Adrenal gland (tissue), 12 donors: ENCODE measurements around the gene ABCD2. TPM values are rescaled to one million over a fixed set of nuclear protein-coding genes. Genes with fewer than 3 reads are reported as not detected.
"Not testable (repeated sequence)": the region's sequence is repeated elsewhere in the genome, so short reads cannot be mapped to it uniquely, and the experiment has no call there.

Source experiments
- DNase-seq, 7 donors: peaks; one replicate each; pipeline ENCODE4 v3.0.0-alpha.2; 2019 to 2020
- H3K27ac ChIP-seq, 5 donors: fragments of 200-600 bp; sonication (generic) in 4 of 5; 1 replicate in 3 of 5; 2 replicates in 2 of 5; pipeline versions ENCODE4 v1.5.1 to v1.8.0; 2016 to 2020; ENCODE audit warnings: mild to moderate bottlenecking in 1 of 5
- H3K27me3 ChIP-seq: fragments of 200-600 bp; 2 replicates; pipeline ENCODE4 v1.8.0; 2021
- H3K36me3 ChIP-seq, 2 donors: fragments of 200-600 bp; replicated peaks in 1 of 2; 1 replicate in 1 of 2; 2 replicates in 1 of 2; pipeline versions ENCODE4 v1.5.1 to v1.8.0; 2018 to 2022
- H3K4me1 ChIP-seq, 2 donors: fragments of 200-600 bp; replicated peaks in 1 of 2; 1 replicate in 1 of 2; 2 replicates in 1 of 2; pipeline versions ENCODE4 v1.5.1 to v1.8.0; 2018 to 2021
- H3K4me3 ChIP-seq, 4 donors: fragments of 200-600 bp; sonication (generic) in 3 of 4; one replicate each; pipeline ENCODE4 v1.5.1; 2016 to 2018
- H3K9me3 ChIP-seq, 3 donors: fragments of 200-600 bp; sonication (generic) in 1 of 3; replicated peaks in 1 of 3; 1 replicate in 2 of 3; 2 replicates in 1 of 3; pipeline versions ENCODE4 v1.5.1 to v1.8.0; 2016 to 2021
- POLR2A ChIP-seq, 2 donors: fragments of 450-650 bp; IDR thresholded peaks; one replicate each; pipeline ENCODE4 v1.6.1; 2017; ENCODE audit warnings: antibody characterized with exemption in 2 of 2, mild to moderate bottlenecking in 2 of 2, moderate library complexity in 1 of 2
- WGBS, 4 donors: extraction: QIAGEN DNeasy Blood & Tissue Kit in 2 of 4; methylation state at CpG; one replicate each; pipeline versions ENCODE4 v1.1.5 to v1.1.7; 2013 to 2017; 5-methylcytosine and 5-hydroxymethylcytosine counted together
- intact Hi-C, 2 donors: fragments of 100-400 bp; cut with DNase I; formaldehyde crosslinking; loops; one replicate each; pipeline versions ENCODE4 v1.14.1 to v1.15.0; 2022 to 2023
- polyA plus RNA-seq, 3 donors: library from polyadenylated mRNA; stranded (reverse); fragments of 200-250 nt in 2 of 3; fragments of 350-450 nt in 1 of 3; fragmentation: Illumina TruSeq in 1 of 3; extraction: RNeasy Lipid Tissue Mini Kit (QIAGEN cat#74804) in 1 of 3; gene quantifications; one replicate each; pipeline ENCODE4 v1.2.3, GENCODE V29; 2013 to 2014
- total RNA-seq, 9 donors: library from RNA; depleted of rRNA in 4 of 9; stranded (reverse); fragments of >200 nt in 4 of 9; fragments of 120-200 nt in 1 of 9; fragmentation: NEBNext Ultra II Directional in 1 of 9; extraction: Animal tissue kit (Norgen Biotek cat#: 25700) in 1 of 9; gene quantifications; one replicate each; pipeline versions ENCODE4 v1.1.0 to v1.2.4, GENCODE V29; 2013 to 2023
- TF ChIP-seq, protein P1 (sequence below), 6 experiments: fragments of 450-650 bp in 4 of 6; fragments of 200-600 bp in 2 of 6; sonication (generic) in 1 of 6; IDR thresholded peaks; 1 replicate in 5 of 6; 2 replicates in 1 of 6; pipeline versions ENCODE4 v1.5.1 to v1.8.0; 2016 to 2021; ENCODE audit warnings: antibody characterized with exemption in 6 of 6, mild to moderate bottlenecking in 2 of 6, moderate library complexity in 1 of 6
- donor health status: healthy with polysubstance abuse.
- donor health status: Bipolar disorder and iron deficiency.
- donor health status: DM: yes; HTN: yes; CAD: no.
- donor health status: DM: no; HTN: no; CAD: no.
- donor health status: DM: no; HTN: no; CAD: no.
- donor health status: DM: yes; HTN: yes; CAD: no.

The ABCD2 gene
- total and polyA plus RNA-seq, 12 donors: 0.40 to 3.5 (median 0.94) TPM

DNA sequence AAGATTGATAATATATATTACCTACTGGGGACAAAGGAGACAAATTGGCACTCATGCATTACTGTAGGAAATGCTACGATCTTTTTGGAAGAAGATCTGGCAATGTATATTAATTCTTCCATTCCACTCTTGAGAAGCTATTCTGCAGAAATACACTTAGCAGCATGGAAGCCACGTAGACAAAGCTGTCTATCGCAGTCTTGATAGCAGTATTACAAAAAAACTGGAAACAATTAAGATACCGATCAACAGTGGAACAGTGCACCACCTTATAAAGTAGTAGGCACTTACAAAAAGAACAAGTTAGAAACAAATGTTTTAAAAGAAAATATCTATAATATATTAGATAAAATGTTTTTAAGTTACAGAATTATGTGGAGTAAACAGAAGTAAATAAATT lies 87.2 kb downstream of the ABCD2 start:
- H3K4me3 ChIP-seq: no peak overlapping the region
- no peaks in the 10 kb centered on the region for H3K36me3 ChIP-seq
- 84 to 86% (median 85%) methylated on average over 4 of the region's 4 CpGs for WGBS, 4 donors
- H3K27me3 ChIP-seq: no peaks in the 10 kb centered on the region
- no peak overlapping the region for H3K27ac ChIP-seq
- DNase-seq: no peak
- no peaks in the 10 kb centered on the region for H3K9me3 ChIP-seq
- intact Hi-C loops: no loop called here
- no peaks in the 10 kb centered on the region for H3K4me1 ChIP-seq
- TF ChIP-seq, protein P1, sequence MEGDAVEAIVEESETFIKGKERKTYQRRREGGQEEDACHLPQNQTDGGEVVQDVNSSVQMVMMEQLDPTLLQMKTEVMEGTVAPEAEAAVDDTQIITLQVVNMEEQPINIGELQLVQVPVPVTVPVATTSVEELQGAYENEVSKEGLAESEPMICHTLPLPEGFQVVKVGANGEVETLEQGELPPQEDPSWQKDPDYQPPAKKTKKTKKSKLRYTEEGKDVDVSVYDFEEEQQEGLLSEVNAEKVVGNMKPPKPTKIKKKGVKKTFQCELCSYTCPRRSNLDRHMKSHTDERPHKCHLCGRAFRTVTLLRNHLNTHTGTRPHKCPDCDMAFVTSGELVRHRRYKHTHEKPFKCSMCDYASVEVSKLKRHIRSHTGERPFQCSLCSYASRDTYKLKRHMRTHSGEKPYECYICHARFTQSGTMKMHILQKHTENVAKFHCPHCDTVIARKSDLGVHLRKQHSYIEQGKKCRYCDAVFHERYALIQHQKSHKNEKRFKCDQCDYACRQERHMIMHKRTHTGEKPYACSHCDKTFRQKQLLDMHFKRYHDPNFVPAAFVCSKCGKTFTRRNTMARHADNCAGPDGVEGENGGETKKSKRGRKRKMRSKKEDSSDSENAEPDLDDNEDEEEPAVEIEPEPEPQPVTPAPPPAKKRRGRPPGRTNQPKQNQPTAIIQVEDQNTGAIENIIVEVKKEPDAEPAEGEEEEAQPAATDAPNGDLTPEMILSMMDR (IDR thresholded peaks at IDR 0.05): no peak
- no peak for TF ChIP-seq POLR2A (IDR thresholded peaks at IDR 0.05)

- Histone ChIP-seq H3K27ac (no peak overlapping the region), H3K36me3 (no peaks in the 10 kb centered on the region), H3K4me3 (no peak overlapping the region), H3K4me1 (no peaks in the 10 kb centered on the region), H3K27me3 (no peaks in the 10 kb centered on the region), H3K9me3 (no peaks in the 10 kb centered on the region)
- TF ChIP-seq POLR2A (IDR thresholded peaks at IDR 0.05): no peak
- TF ChIP-seq, protein P1 (IDR thresholded peaks at IDR 0.05): no peak
- DNase-seq: no peak
- 76 to 93% (median 85%) methylated on average over 2 of the region's 2 CpGs for WGBS, 4 donors
- intact Hi-C loops: no loop called here
Observed at GRCh38 chr12:39526974-39527373, 92.6 kb downstream of the ABCD2 start.

DNA sequence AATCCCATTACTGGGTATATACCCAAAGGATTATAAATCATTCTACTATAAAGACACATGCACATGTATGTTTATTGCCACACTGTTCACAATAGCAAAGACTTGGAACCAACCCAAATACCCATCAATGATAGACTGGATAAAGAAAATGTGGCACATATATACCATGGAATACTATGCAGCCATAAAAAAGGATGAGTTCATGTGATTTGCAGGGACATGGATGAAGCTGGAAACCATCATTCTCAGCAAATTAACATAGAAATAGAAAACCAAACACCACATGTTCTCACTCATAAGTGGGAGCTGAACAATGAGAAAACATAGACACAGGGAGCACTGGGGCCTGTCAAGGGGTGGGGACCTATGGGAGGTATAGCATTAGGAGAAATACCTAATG lies 97.4 kb downstream of the ABCD2 start:
- H3K4me3 ChIP-seq, H3K27ac ChIP-seq, H3K27me3 ChIP-seq, H3K36me3 ChIP-seq, DNase-seq, H3K9me3 ChIP-seq, H3K4me1 ChIP-seq, intact Hi-C loops: not testable (repeated sequence)

- H3K36me3 ChIP-seq: no peaks in the 10 kb centered on the region
- H3K27me3 ChIP-seq: no peaks in the 10 kb centered on the region
- intact Hi-C loops: no loop called here
- WGBS, 4 donors: 91 to 100% methylated on average over 1 of the region's 1 CpG; no CpG with 5 or more reads in 2 of the 4 donors
- no peak for DNase-seq
- no peak for TF ChIP-seq POLR2A (IDR thresholded peaks at IDR 0.05)
- TF ChIP-seq, protein P1 (IDR thresholded peaks at IDR 0.05): no peak
- H3K4me1 ChIP-seq: no peaks in the 10 kb centered on the region
- no peaks in the 10 kb centered on the region for H3K9me3 ChIP-seq
- no peak overlapping the region for H3K27ac ChIP-seq
- H3K4me3 ChIP-seq: no peak overlapping the region
Observed at GRCh38 chr12:39510001-39510400, 109.6 kb downstream of the ABCD2 start.

DNA sequence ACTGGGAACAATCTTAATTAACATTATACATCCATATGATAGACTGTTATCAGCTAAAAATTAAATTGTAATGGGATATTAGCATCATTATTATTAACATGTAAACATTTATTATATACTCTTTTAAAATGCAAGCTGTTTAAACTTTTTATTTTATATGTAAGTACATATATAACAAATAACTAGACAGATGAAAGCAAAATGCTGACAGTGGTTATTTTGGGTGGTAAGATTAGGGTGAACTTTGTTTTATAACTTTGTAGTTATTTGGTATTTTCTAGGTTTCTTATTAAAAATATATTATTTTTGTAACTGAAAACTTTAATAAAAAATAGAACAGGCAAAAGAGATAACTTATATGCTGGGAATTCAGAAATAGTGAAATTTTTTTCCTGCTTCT lies 114.0 kb downstream of the ABCD2 start:
- Histone ChIP-seq H3K36me3 (no peaks in the 10 kb centered on the region), H3K4me3 (no peak overlapping the region), H3K4me1 (no peaks in the 10 kb centered on the region), H3K9me3 (no peaks in the 10 kb centered on the region), H3K27me3 (no peaks in the 10 kb centered on the region), H3K27ac (no peak overlapping the region)
- no peak for TF ChIP-seq POLR2A (IDR thresholded peaks at IDR 0.05)
- TF ChIP-seq, protein P1 (IDR thresholded peaks at IDR 0.05): no peak
- no peak for DNase-seq
- intact Hi-C loops: no loop called here
